HepG2 (cell line): ENCODE data around the gene SYPL2. TPM values are rescaled to one million over a fixed set of nuclear protein-coding genes. Genes with fewer than 3 reads are reported as not detected.

Experiments
- ATAC-seq: fragments of 200-7000 bp; cut with Tn5 transposase; 3 replicates; pipeline ENCODE4 v1.9.1; 2020; ENCODE audit warnings: mild to moderate bottlenecking, moderate library complexity
- Bru-seq: library from RNA; stranded (reverse); fragments of 400-500 nt; gene quantifications from one replicate; lab custom pipeline; 2021; lab: Mats Ljungman, UMichigan
- BruChase-seq, 2 experiments: library from RNA; stranded (reverse); fragments of 400-500 nt; gene quantifications; one replicate each; lab custom pipeline; 2021; lab: Mats Ljungman, UMichigan
- BruUV-seq: library from RNA; stranded (reverse); fragments of 400-500 nt; replicated peaks from 2 replicates; lab custom pipeline; 2021; lab: Mats Ljungman, UMichigan
- CTCF ChIA-PET: fragments of 300-600 bp; formaldehyde crosslinking; extraction: SDS; loops from one replicate; lab custom pipeline; 2021; ENCODE audit warnings: low total read pairs, inconsistent platforms, low intra/inter-chr PET ratio; lab: Yijun Ruan, JAX
- POLR2A ChIA-PET: fragments of 350-600 bp; sonication (Branson Sonifier 250); formaldehyde crosslinking; loops from one replicate; lab custom pipeline; 2020; ENCODE audit warnings: antibody characterized with exemption, inconsistent platforms; lab: Yijun Ruan, JAX
- DNase-seq: peaks from one replicate; pipeline ENCODE4 v3.0.0-alpha.2; 2015; ENCODE audit warnings: low spot score
- FAIRE-seq: peaks from 3 replicates; lab custom pipeline; 2011; peaks lifted over from hg19 to GRCh38; lab: Jason Lieb, UNC
- H2AFZ ChIP-seq: one replicate; pipeline ENCODE4 v1.6.1; 2011; ENCODE audit warnings: low read length, inconsistent platforms
- H3K27ac ChIP-seq: fragments of 300-600 bp; 3 replicates; pipeline ENCODE4 v1.8.0; 2011; ENCODE audit warnings: mixed run types, mild to moderate bottlenecking, mixed read lengths, low read length, inconsistent platforms; ENCODE audit not compliant: insufficient read depth; ENCODE audit errors: extremely low read length
- H3K27me3 ChIP-seq, 2 experiments: fragments of 200-600 bp in 1 of 2; 2 replicates in 1 of 2; 3 replicates in 1 of 2; pipeline versions ENCODE4 v1.6.0 to v1.8.0; 2011; ENCODE audit warnings: low read length in 2 of 2, mild to moderate bottlenecking in 2 of 2, moderate library complexity in 2 of 2, inconsistent platforms in 1 of 2; ENCODE audit not compliant: insufficient read depth in 2 of 2, control insufficient read depth in 1 of 2
- H3K36me3 ChIP-seq, 2 experiments: fragments of 200-600 bp in 1 of 2; replicated peaks in 1 of 2; 2 replicates in 1 of 2; 3 replicates in 1 of 2; pipeline versions ENCODE4 v1.5.1 to v1.8.0; 2011; ENCODE audit warnings: low read length in 2 of 2, inconsistent platforms in 1 of 2; ENCODE audit not compliant: insufficient read depth in 2 of 2, control insufficient read depth in 1 of 2
- H3K4me1 ChIP-seq: 2 replicates; pipeline ENCODE4 v1.5.1; 2012; ENCODE audit warnings: low read length, inconsistent platforms; ENCODE audit not compliant: insufficient read depth
- H3K4me2 ChIP-seq: 2 replicates; pipeline ENCODE4 v1.6.0; 2011; ENCODE audit warnings: low read depth, low read length, inconsistent platforms
- H3K4me3 ChIP-seq, 3 experiments: fragments of 200-600 bp in 1 of 3; sonication (generic), shearing (Covaris generic) in 1 of 3; replicated peaks in 1 of 3; 2 replicates each; pipeline ENCODE4 v1.5.1; 2011 to 2016; ENCODE audit warnings: low read length in 3 of 3, inconsistent platforms in 2 of 3, low read depth in 2 of 3, mild to moderate bottlenecking in 2 of 3, control low read depth in 1 of 3, mixed read lengths in 1 of 3; ENCODE audit not compliant: insufficient read depth in 1 of 3
- H3K79me2 ChIP-seq: one replicate; pipeline ENCODE4 v1.6.1; 2011; ENCODE audit warnings: low read length, inconsistent platforms; ENCODE audit not compliant: insufficient read depth
- H3K9ac ChIP-seq: 2 replicates; pipeline ENCODE4 v1.6.0; 2011; ENCODE audit warnings: mild to moderate bottlenecking, low read depth, low read length, inconsistent platforms; ENCODE audit not compliant: insufficient read depth
- H3K9me3 ChIP-seq: 2 replicates; pipeline ENCODE4 v1.5.1; 2012; ENCODE audit warnings: mild to moderate bottlenecking, low read length
- H4K20me1 ChIP-seq: 2 replicates; pipeline ENCODE4 v1.6.0; 2011; ENCODE audit warnings: inconsistent platforms, mild to moderate bottlenecking, low read length, moderate library complexity; ENCODE audit not compliant: insufficient read depth
- HOXA3 ChIP-seq: sonication (generic); formaldehyde crosslinking; IDR thresholded peaks from 2 replicates; pipeline ENCODE4 v1.5.0; 2020; ENCODE audit warnings: missing genetic modification reagents
- MTF2 ChIP-seq: sonication (generic); formaldehyde crosslinking; IDR thresholded peaks from 2 replicates; pipeline ENCODE4 v1.5.0; 2020; ENCODE audit warnings: missing genetic modification reagents, borderline replicate concordance
- PHF8 ChIP-seq: sonication (generic); formaldehyde crosslinking; IDR thresholded peaks from 2 replicates; pipeline ENCODE4 v1.5.0; 2020; ENCODE audit warnings: missing genetic modification reagents
- RAD21 ChIP-seq: fragments of 450-650 bp; formaldehyde crosslinking; IDR thresholded peaks from 2 replicates; pipeline ENCODE4 v1.5.0; 2020; ENCODE audit warnings: mild to moderate bottlenecking
- RCOR2 ChIP-seq: IDR thresholded peaks from 2 replicates; pipeline ENCODE4 v1.6.1; 2016; ENCODE audit warnings: missing biosample characterization, missing genetic modification reagents
- ZFY ChIP-seq: sonication (generic); formaldehyde crosslinking; IDR thresholded peaks from 2 replicates; pipeline ENCODE4 v1.4.0; 2020; ENCODE audit warnings: missing genetic modification reagents
- ZMYM4 ChIP-seq: sonication (generic); formaldehyde crosslinking; IDR thresholded peaks from 2 replicates; pipeline ENCODE4 v1.8.1; 2023; ENCODE audit warnings: mild to moderate bottlenecking, missing genetic modification reagents
- ZNF251 ChIP-seq: sonication (generic); formaldehyde crosslinking; IDR thresholded peaks from 2 replicates; pipeline ENCODE4 v1.9.0; 2021; ENCODE audit warnings: mild to moderate bottlenecking, missing genetic modification reagents
- ZNF263 ChIP-seq: sonication (generic); formaldehyde crosslinking; IDR thresholded peaks from 2 replicates; pipeline ENCODE4 v1.4.0; 2020; ENCODE audit warnings: missing genetic modification reagents
- ZNF329 ChIP-seq: sonication (generic); formaldehyde crosslinking; IDR thresholded peaks from 2 replicates; pipeline ENCODE4 v1.9.0; 2021; ENCODE audit warnings: low read depth, mild to moderate bottlenecking, missing genetic modification reagents
- ZNF574 ChIP-seq: sonication (generic); formaldehyde crosslinking; IDR thresholded peaks from 2 replicates; pipeline ENCODE4 v1.4.0; 2020; ENCODE audit warnings: missing genetic modification reagents
- ZNF746 ChIP-seq: sonication (generic); formaldehyde crosslinking; IDR thresholded peaks from 2 replicates; pipeline ENCODE4 v1.8.0; 2022; ENCODE audit warnings: mild to moderate bottlenecking, missing genetic modification reagents
- WGBS: methylation state at CpG from one replicate; pipeline ENCODE4 v1.1.6; 2017; ENCODE audit warnings: low lambda C conversion rate; 5-methylcytosine and 5-hydroxymethylcytosine counted together
- in situ Hi-C: cut with HindIII; loops from 2 replicates; pipeline ENCODE4 v1.10.0; 2017; ENCODE audit warnings: low pct_unique_long_range_greater_than_20kb; ENCODE audit not compliant: extremely low pct_ligation_motif_present
- intact Hi-C: fragments of 100-400 bp; cut with micrococcal nuclease; formaldehyde crosslinking; loops from one replicate; pipeline ENCODE4 v1.10.0; 2022; ENCODE audit not compliant: unreplicated experiment
- long read RNA-seq, 2 experiments: library from RNA in 1 of 2; library from polyadenylated mRNA in 1 of 2; stranded (forward) in 1 of 2; unstranded in 1 of 2; transcript quantifications; one replicate each; pipeline ENCODE4 v2.0.0, GENCODE V29; 2019 to 2022
- polyA minus RNA-seq, 3 experiments: library from RNA; depleted of rRNA, polyadenylated mRNA; stranded (reverse); fragments of >200 nt; gene quantifications; 2 replicates each; pipeline ENCODE4 v1.2.3, GENCODE V29; 2011; ENCODE audit warnings: low replicate concordance in 1 of 3
- polyA plus RNA-seq, 8 experiments: library from polyadenylated mRNA; depleted of rRNA in 3 of 8; stranded (reverse) in 7 of 8; unstranded in 1 of 8; fragments of >200 nt; fragmentation: Illumina TruSeq in 4 of 8; extraction: Trizol in 4 of 8; gene quantifications; 2 replicates each; pipeline versions ENCODE4 v1.2.1 to v1.2.3, GENCODE V29; 2011 to 2016; ENCODE audit warnings: low read depth in 4 of 8, missing spikeins in 1 of 8, mixed read lengths in 1 of 8; ENCODE audit not compliant: insufficient read depth in 1 of 8
- total RNA-seq, 5 experiments: library from RNA; depleted of rRNA; stranded (reverse); fragments of >200 nt; fragmentation: Illumina TruSeq; extraction: Trizol; gene quantifications; 2 replicates each; pipeline ENCODE4 v1.2.3, GENCODE V29; 2016; ENCODE audit warnings: low read depth in 1 of 5
- TF ChIP-seq, protein P1 (sequence below): sonication (generic); formaldehyde crosslinking; IDR thresholded peaks from 2 replicates; pipeline ENCODE4 v1.4.0; 2020; ENCODE audit warnings: mild to moderate bottlenecking, missing genetic modification reagents

Gene SYPL2
- total RNA-seq (2016; rRNA removed; fragmentation: Illumina TruSeq; extraction: Trizol) = 0.24 and 0.25 TPM in 2 replicates
- not detected in 2 replicates for total RNA-seq (2016; cell fraction: cytosol; rRNA removed; fragmentation: Illumina TruSeq; extraction: Trizol; ENCODE audit: low read depth)
- total RNA-seq (2016; cell fraction: insoluble cytoplasmic fraction; rRNA removed; fragmentation: Illumina TruSeq; extraction: Trizol) = 0.12 and 0.22 TPM in 2 replicates
- total RNA-seq (2016; cell fraction: membrane; rRNA removed; fragmentation: Illumina TruSeq; extraction: Trizol) = 0.12 TPM in 1 of 2 replicates, not detected in the other
- 0.16 and 0.38 TPM in 2 replicates for total RNA-seq (2016; cell fraction: nucleus; rRNA removed; fragmentation: Illumina TruSeq; extraction: Trizol)
- 0.17 and 0.35 TPM in 2 replicates for polyA plus RNA-seq (2011; rRNA removed)
- polyA plus RNA-seq (2011; cell fraction: cytosol; rRNA removed) = 0.09 and 0.14 TPM in 2 replicates
- polyA plus RNA-seq (2011; cell fraction: nucleus; rRNA removed) = 0.29 and 0.54 TPM in 2 replicates
- polyA plus RNA-seq (2012) = 0.11 and 0.32 TPM in 2 replicates
- not detected in 2 replicates for polyA plus RNA-seq (2016; cell fraction: cytosol; fragmentation: Illumina TruSeq; extraction: Trizol; ENCODE audit: low read depth)
- 0.27 and 0.36 TPM in 2 replicates for polyA plus RNA-seq (2016; cell fraction: insoluble cytoplasmic fraction; fragmentation: Illumina TruSeq; extraction: Trizol; ENCODE audit: low read depth)
- 0.14 TPM in 1 of 2 replicates, not detected in the other for polyA plus RNA-seq (2016; cell fraction: membrane; fragmentation: Illumina TruSeq; extraction: Trizol; ENCODE audit: low read depth)
- 0.57 and 0.68 TPM in 2 replicates for polyA plus RNA-seq (2016; cell fraction: nucleus; fragmentation: Illumina TruSeq; extraction: Trizol; ENCODE audit: insufficient read depth, low read depth)
- 0.16 and 2.3 TPM in 2 replicates for polyA minus RNA-seq (2011; rRNA and poly(A)+ RNA removed; ENCODE audit: low replicate concordance)
- polyA minus RNA-seq (2011; cell fraction: cytosol; rRNA and poly(A)+ RNA removed) = 0.20 TPM in 1 of 2 replicates, not detected in the other
- polyA minus RNA-seq (2011; cell fraction: nucleus; rRNA and poly(A)+ RNA removed) = 0.13 and 0.50 TPM in 2 replicates
- percentile 23 among the genes with signal in this experiment for Bru-seq, nascent RNA
- BruChase-seq, experiment 1, labeled RNA remaining after a 6-hour chase = percentile 36 among the genes with signal in this experiment
- percentile 30 among the genes with signal in this experiment for BruChase-seq, experiment 2, labeled RNA remaining after a 2-hour chase
- long read RNA-seq, experiment 1 = 0 reads
- long read RNA-seq, experiment 2 = 0 reads

DNA sequence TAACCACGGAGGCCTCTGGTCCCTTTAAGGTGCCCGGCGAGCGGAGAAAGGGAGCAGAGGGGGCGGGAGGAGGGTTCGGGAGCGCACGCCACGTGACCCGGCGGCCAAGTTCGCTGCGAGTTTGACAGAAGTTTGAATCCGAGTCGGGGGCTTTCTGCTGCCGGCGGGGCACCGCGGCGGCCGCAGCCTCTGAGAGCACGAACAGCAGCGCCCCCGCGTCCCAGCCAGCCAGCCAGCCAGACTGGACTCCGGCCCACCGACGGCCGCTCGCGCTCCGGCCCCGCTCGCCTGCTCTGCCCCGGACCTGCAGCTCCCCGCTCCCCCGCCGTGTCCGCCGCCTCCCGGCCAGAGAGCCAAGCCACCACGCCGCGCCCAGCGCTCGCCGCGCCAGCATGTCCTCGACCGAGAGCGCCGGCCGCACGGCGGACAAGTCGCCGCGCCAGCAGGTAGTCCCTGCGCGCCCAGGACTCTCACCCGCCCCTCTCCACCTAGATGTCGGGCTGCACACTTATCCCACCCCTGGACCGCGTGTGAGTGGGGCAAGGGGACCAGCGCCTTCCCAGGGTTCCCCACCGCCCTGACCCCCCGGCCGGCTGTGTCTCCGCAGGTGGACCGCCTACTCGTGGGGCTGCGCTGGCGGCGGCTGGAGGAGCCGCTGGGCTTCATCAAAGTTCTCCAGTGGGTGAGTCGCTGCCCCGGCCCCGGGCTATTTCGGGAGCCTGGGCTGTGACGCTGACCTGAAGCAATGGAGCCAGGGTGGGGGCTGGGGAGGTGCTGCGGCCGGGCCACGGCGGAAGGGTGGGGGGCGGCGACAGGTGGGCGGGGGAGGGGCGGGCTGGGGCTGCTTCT is at the start of gene SYPL2:
SYPL2 (plus strand) TSS at position 95 of the 849 bp plus-strand sequence; CDS start at position 393, 298 bp downstream.
- no peak within 1 kb of the TSS for H2AFZ ChIP-seq
- H3K79me2 ChIP-seq = no peaks in the 10 kb centered on the region
- intact Hi-C loops = no loop called here
- H3K9me3 ChIP-seq = no peaks in the 10 kb centered on the region
- CTCF ChIA-PET = no interaction called here
- WGBS = 1% methylated on average over 14 of the region's 88 CpGs
- POLR2A ChIA-PET = interaction anchor here (1.0 kb wide), 1 partner anchor 19 kb away, joined by 3 read pairs; no protein-coding TSS in a partner anchor
- DNase-seq (no peak), FAIRE-seq (no peak), ATAC-seq (peak; percentile 89)
- in situ Hi-C loops = no loop called here
- no peaks in the 10 kb centered on the region for H3K36me3 ChIP-seq
- no peak within 1 kb of the TSS for H3K9ac ChIP-seq
- H3K4me1 ChIP-seq = peaks cover 19% of the 10 kb centered on the region
- peak within 1 kb of the TSS; percentile 82 for H3K4me2 ChIP-seq
- no peak within 1 kb of the TSS for H3K27ac ChIP-seq
- BruUV-seq = no TSS peak
- H4K20me1 ChIP-seq = no peaks in the 10 kb centered on the region
- peak within 1 kb of the TSS; percentile 55 to 75 (median 62) for H3K4me3 ChIP-seq
- peaks cover 0 to 61% of the 10 kb centered on the region in 2 experiments; a peak in 4 of 5 replicates for H3K27me3 ChIP-seq
- 0 out of 2 replicates have a peak, but pooled peaks have one; percentile 29 for TF ChIP-seq ZNF263
- 0 out of 2 replicates have a peak, but pooled peaks have one; percentile 48 for TF ChIP-seq ZNF329 (CRISPR knock-in tag)
- peak; percentile 40; the same call in 1 of the 2 replicates for TF ChIP-seq ZNF574
- 0 out of 2 replicates have a peak, but pooled peaks have one; percentile 23 for TF ChIP-seq ZMYM4 (CRISPR knock-in tag)
- TF ChIP-seq ZNF251 (CRISPR knock-in tag) = no peak
- peak; percentile 52; the same call in 1 of the 2 replicates for TF ChIP-seq HOXA3 (CRISPR knock-in tag)
- TF ChIP-seq ZNF746 (CRISPR knock-in tag) = 0 out of 2 replicates have a peak, but pooled peaks have one; percentile 17
- TF ChIP-seq, protein P1, sequence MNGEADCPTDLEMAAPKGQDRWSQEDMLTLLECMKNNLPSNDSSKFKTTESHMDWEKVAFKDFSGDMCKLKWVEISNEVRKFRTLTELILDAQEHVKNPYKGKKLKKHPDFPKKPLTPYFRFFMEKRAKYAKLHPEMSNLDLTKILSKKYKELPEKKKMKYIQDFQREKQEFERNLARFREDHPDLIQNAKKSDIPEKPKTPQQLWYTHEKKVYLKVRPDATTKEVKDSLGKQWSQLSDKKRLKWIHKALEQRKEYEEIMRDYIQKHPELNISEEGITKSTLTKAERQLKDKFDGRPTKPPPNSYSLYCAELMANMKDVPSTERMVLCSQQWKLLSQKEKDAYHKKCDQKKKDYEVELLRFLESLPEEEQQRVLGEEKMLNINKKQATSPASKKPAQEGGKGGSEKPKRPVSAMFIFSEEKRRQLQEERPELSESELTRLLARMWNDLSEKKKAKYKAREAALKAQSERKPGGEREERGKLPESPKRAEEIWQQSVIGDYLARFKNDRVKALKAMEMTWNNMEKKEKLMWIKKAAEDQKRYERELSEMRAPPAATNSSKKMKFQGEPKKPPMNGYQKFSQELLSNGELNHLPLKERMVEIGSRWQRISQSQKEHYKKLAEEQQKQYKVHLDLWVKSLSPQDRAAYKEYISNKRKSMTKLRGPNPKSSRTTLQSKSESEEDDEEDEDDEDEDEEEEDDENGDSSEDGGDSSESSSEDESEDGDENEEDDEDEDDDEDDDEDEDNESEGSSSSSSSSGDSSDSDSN (CRISPR knock-in tag) = peak; percentile 81; the same call in 1 of the 2 replicates
- TF ChIP-seq RAD21 = 0 out of 2 replicates have a peak, but pooled peaks have one; percentile 16
- TF ChIP-seq MTF2 (CRISPR knock-in tag) = peak; percentile 76; the same call in 1 of the 2 replicates
- TF ChIP-seq ZFY = peak; percentile 54
- TF ChIP-seq RCOR2 (CRISPR knock-in tag) = no peak
- 0 out of 2 replicates have a peak, but pooled peaks have one; percentile 17 for TF ChIP-seq PHF8 (CRISPR knock-in tag)
